ENCODE data around the gene VPS35L. TPM values are rescaled to one million over a fixed set of nuclear protein-coding genes. Genes with fewer than 3 reads are reported as not detected.

VPS35L gene
- total RNA-seq (ENCODE audit: unreplicated experiment), result 60.0 TPM
- long read RNA-seq, transcript VPS35L-203 (31 exons, 3,855 nt), result major isoform, 19 of 31 reads
- long read RNA-seq, partial matches to known transcripts, result 7 of 31 reads
- long read RNA-seq, other reads (novel, unspliced or antisense), result 4 of 31 reads

- DNase-seq (ENCODE audit: low spot score), result peak; percentile 98
- Mint-ChIP-seq H3K27me3 (ENCODE audit: unreplicated experiment) (peaks cover 7% of the 10 kb centered on the region), H3K36me3 (ENCODE audit: low read depth, unreplicated experiment) (peaks cover 4% of the 10 kb centered on the region), H3K4me3 (ENCODE audit: unreplicated experiment) (peak within 1 kb of the TSS; percentile 98), H3K9me3 (ENCODE audit: unreplicated experiment) (no peaks in the 10 kb centered on the region), H3K4me1 (ENCODE audit: unreplicated experiment) (peaks cover 7% of the 10 kb centered on the region), H3K27ac (ENCODE audit: unreplicated experiment) (peak within 1 kb of the TSS; percentile 94)
- TF ChIP-seq CTCF (IDR thresholded peaks at IDR 0.05; ENCODE audit: unreplicated experiment), result peak; percentile 48
These were observed at the start of gene VPS35L for GRCh38 chr16:19555186-19555937. TSS of gene VPS35L (plus strand) at chr16:19555703. CDS start at chr16:19555730, 27 bp downstream.

GRCh38 chr16:19506965-19507364 is 48.5 kb upstream of the VPS35L start:
- H3K36me3 Mint-ChIP-seq (ENCODE audit: low read depth, unreplicated experiment), result peaks cover 12% of the 10 kb centered on the region
- no peak for TF ChIP-seq CTCF (IDR thresholded peaks at IDR 0.05; ENCODE audit: unreplicated experiment)
- no peaks in the 10 kb centered on the region for H3K4me1 Mint-ChIP-seq (ENCODE audit: unreplicated experiment)
- no peaks in the 10 kb centered on the region for H3K9me3 Mint-ChIP-seq (ENCODE audit: unreplicated experiment)
- no peak overlapping the region for H3K4me3 Mint-ChIP-seq (ENCODE audit: unreplicated experiment)
- no peaks in the 10 kb centered on the region for H3K27me3 Mint-ChIP-seq (ENCODE audit: unreplicated experiment)
- no peak for DNase-seq (ENCODE audit: low spot score)
- no peak overlapping the region for H3K27ac Mint-ChIP-seq (ENCODE audit: unreplicated experiment)

- no peak for DNase-seq (ENCODE audit: low spot score)
- H3K36me3 Mint-ChIP-seq (ENCODE audit: low read depth, unreplicated experiment), result peaks cover 10% of the 10 kb centered on the region
- no peak for TF ChIP-seq CTCF (IDR thresholded peaks at IDR 0.05; ENCODE audit: unreplicated experiment)
- H3K4me1 Mint-ChIP-seq (ENCODE audit: unreplicated experiment), result no peaks in the 10 kb centered on the region
- H3K4me3 Mint-ChIP-seq (ENCODE audit: unreplicated experiment), result no peak overlapping the region
- H3K27ac Mint-ChIP-seq (ENCODE audit: unreplicated experiment), result no peak overlapping the region
- no peaks in the 10 kb centered on the region for H3K9me3 Mint-ChIP-seq (ENCODE audit: unreplicated experiment)
- no peaks in the 10 kb centered on the region for H3K27me3 Mint-ChIP-seq (ENCODE audit: unreplicated experiment)
These were observed 47.6 kb upstream of the VPS35L start for GRCh38 chr16:19507867-19508266.

GRCh38 chr16:19512297-19512696 is 43.2 kb upstream of the VPS35L start:
- H3K27ac Mint-ChIP-seq (ENCODE audit: unreplicated experiment), result no peak overlapping the region
- no peak for TF ChIP-seq CTCF (IDR thresholded peaks at IDR 0.05; ENCODE audit: unreplicated experiment)
- DNase-seq (ENCODE audit: low spot score), result no peak
- peaks cover 15% of the 10 kb centered on the region for H3K36me3 Mint-ChIP-seq (ENCODE audit: low read depth, unreplicated experiment)
- H3K9me3 Mint-ChIP-seq (ENCODE audit: unreplicated experiment), result no peaks in the 10 kb centered on the region
- no peaks in the 10 kb centered on the region for H3K4me1 Mint-ChIP-seq (ENCODE audit: unreplicated experiment)
- no peak overlapping the region for H3K4me3 Mint-ChIP-seq (ENCODE audit: unreplicated experiment)
- H3K27me3 Mint-ChIP-seq (ENCODE audit: unreplicated experiment), result no peaks in the 10 kb centered on the region

GRCh38 chr16:19513377-19514053 is 42.0 kb upstream of the VPS35L start:
- Mint-ChIP-seq H3K27ac (ENCODE audit: unreplicated experiment) (no peak overlapping the region), H3K4me3 (ENCODE audit: unreplicated experiment) (no peak overlapping the region), H3K27me3 (ENCODE audit: unreplicated experiment) (no peaks in the 10 kb centered on the region), H3K9me3 (ENCODE audit: unreplicated experiment) (no peaks in the 10 kb centered on the region), H3K36me3 (ENCODE audit: low read depth, unreplicated experiment) (peaks cover 15% of the 10 kb centered on the region), H3K4me1 (ENCODE audit: unreplicated experiment) (no peaks in the 10 kb centered on the region)
- no peak for TF ChIP-seq CTCF (IDR thresholded peaks at IDR 0.05; ENCODE audit: unreplicated experiment)
- DNase-seq (ENCODE audit: low spot score), result no peak

Data from endothelial cell (in vitro differentiated cells).